Measurements from ENCODE around the gene ZFHX2.

Gene ZFHX2

GRCh38 chr14:23559010-23559925 lies 7.7 kb upstream of the ZFHX2 start:
- no peak for FAIRE-seq

DNA sequence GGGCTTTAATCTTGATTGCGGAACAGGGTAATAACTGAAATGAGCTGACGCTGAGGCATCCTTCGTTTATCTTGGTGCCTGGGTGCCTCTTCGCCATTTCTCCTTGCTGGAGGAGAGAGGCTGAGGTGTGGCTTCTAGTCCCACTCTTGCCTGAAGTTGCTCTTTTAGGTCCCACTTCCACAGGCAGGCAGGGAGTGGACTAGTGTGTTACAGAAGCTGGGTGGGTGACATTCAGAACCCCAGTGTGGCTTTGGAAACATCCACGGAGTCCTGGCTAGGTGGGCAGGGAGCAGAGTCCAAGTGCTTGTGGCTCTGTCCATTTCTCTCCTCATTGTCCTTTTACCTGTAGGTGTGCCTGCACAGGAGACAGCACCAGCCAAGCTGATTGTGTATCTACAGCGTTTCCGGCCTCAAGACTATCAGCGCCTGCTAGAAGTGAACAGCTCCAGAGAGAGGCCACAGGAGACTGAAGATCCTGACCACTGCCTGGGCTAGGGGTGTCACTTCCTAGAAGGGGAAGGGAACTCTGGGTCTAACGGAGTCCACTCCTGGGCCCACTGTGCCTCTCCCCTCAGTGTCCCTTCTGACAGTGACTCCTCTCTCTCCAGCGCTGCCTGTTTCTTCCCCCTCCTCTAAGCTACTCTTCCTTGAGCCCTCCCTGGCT lies 6.9 kb upstream of the ZFHX2 start:
- no peak for FAIRE-seq

DNA sequence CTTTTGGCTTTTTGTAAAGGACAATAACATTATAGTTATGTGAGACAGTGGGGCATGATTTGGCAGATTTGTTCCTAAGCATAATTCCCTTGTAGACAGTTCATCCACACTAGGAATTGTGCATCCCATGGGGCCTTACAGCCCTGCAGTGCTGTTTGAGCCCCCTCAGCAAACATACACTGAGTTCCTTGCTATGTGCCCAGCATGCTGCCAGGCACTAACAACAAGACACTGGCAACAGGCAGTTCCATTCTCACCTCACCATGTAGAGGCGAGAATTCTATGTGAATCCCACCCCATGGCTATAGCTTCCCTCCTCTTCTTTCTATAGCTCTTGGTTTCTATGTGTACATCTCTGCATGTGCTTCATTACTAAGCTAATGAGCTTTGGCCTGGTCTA lies 6.4 kb upstream of the ZFHX2 start:
- FAIRE-seq: no peak

- no peak for FAIRE-seq
Measured at GRCh38 chr14:23557521-23557920, 6.0 kb upstream of the ZFHX2 start.

- FAIRE-seq: no peak
Measured at GRCh38 chr14:23556700-23557440, 5.3 kb upstream of the ZFHX2 start.

- no peak for FAIRE-seq
Measured at GRCh38 chr14:23555882-23556699, 4.5 kb upstream of the ZFHX2 start, which contains the start of gene THTPA. Gene THTPA (plus strand): TSS chr14:23556271. CDS start chr14:23556758, 487 bp downstream.

- no peak for FAIRE-seq
Measured at GRCh38 chr14:23555533-23555881, 3.9 kb upstream of the ZFHX2 start.

DNA sequence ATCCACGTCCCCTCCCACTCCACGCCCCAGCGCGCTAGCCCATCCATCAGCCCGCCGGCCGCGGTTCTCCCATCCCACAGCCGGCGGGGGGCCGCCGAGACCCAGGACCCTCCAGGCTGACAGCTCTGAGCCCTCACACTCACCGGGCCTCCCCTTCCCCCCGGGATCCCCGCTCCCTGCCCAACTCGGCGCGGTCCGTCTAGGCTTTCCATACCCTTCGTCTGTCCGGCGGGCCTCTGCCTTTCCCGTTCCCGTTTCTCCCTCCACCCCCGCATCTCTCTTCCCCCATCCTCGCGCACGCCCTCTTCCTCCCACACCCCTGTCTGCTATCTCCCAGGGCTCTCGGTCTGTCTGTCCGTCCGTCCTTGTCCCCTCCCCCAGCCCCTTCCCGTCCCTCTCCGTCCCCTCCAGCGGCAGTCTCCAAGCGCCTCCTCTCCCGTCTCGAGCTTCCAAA lies 726 bp downstream of the ZFHX2 start:
- no peak for FAIRE-seq

DNA sequence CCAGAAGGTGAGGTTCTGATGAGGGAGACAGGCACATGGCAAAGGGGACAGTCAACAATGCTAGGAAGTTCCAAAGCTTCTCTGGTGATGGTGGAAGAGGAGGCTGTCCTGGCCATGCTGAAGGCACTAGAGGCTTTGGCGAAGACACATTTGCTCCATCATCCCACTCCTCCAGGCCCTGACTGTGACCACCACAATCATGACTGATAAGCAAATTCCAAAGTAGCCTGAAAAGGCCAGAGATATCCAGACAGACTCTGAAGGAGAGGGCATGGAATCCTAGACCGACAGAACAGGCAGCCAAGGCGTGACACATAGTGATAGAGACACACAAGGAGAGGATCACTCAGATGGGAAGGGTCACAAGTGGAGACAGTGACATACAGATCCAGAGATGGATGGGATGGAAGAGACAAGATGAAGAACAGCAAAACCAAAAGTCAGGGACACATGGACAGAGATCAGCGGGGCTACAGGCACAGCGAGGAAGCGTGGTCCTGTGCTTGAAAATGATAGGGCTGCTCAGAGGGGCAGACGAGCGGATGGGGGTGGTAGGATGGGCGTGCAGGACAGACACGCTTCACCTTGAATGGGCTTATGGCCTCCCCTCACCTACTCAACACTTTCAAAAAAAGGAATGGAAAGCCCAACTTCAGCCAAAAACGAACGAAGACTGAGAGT lies 1.3 kb downstream of the ZFHX2 start:
- no peak for FAIRE-seq

GRCh38 chr14:23548351-23549318 lies 2.9 kb downstream of the ZFHX2 start:
- no peak for FAIRE-seq

DNA sequence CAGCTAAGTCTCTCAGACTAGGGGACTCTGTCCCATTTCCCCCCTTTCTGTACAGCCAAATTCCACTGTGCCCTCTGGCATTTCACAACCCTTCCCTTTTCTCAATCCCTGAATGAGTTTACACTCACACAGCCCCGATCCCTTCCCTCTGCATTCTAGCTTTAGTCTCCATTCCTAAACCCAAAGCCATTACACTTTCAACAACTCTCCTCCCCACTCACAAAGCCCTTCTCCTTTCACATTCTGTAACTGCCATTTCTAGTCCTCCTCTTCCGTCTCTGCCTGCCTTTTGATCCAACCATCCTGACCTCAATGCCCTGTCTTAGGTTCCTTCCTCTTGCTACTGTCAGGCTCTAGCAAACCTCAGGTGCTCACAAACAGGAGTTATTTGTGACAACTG lies 3.6 kb downstream of the ZFHX2 start:
- no peak for FAIRE-seq

- FAIRE-seq: no peak
Measured at GRCh38 chr14:23546450-23547035, 5.0 kb downstream of the ZFHX2 start.

DNA sequence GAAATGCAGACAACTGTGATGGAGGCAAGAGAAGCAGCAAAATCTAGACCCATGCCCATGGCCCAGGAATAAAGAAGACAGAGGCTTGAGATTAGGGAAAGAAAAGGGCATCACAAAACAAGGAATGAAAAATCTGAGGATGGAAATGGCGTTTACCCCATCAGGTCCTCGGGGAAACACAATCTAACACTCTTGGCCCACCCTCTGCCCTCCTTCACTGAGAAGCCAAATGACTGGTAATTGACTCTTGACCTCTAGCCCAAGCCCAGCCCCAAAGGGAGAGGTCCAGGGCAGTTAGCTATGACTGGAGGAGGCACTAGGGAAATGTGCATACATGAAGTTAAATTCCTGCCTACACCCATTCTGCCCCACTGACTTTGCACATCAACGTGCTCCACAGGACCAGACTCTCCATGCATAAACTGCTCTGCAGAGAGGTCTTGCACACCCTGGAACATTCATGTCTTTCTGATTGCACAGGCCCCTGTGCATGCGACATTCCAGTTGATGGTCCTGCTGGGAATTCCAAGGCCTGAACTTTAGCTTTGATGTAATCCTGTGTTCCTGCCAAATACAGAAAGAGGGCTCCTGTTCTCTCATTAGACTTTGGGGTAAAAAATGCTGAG lies 5.7 kb downstream of the ZFHX2 start:
- no peak for FAIRE-seq

GRCh38 chr14:23544511-23545447 lies 6.8 kb downstream of the ZFHX2 start:
- no peak for FAIRE-seq

DNA sequence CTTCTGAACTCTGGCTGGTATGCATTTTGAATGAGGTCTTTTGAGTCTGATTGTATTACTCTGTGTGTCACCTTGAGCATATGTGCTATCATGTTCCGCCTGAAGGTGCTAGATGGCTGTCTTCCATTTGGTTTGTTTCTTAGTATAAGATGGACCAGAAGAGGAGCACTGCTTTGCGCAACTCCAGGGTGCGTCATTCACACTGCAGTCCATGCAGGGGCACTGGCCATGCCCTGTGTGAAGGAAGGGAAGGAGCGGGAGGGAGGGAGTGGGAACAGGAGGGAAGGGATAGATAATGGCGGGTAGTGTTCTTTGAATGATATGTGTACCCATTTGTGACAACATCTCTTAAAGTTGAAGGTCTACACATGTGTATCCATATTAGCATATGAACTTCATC lies 8.2 kb downstream of the ZFHX2 start:
- FAIRE-seq: no peak

DNA sequence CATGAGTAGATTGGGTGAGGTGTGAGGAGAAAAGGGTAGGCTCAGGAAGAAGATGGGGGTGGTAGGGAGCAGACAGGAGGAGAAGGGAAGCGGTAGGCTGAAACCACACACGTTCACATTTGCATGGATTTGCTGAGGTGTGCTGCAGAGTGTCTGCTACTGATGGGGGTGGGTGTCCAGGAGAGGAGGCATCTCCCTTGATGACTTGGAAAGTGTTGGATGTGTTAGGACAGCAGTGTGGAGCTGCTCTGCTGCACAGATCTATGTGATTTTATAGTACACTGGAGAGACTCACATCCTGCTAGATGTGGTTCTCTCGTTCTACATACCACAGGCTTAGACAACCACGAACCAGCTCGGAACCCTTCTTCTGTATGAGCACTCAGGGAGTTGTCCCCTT lies 9.3 kb downstream of the ZFHX2 start:
- FAIRE-seq: no peak

DNA sequence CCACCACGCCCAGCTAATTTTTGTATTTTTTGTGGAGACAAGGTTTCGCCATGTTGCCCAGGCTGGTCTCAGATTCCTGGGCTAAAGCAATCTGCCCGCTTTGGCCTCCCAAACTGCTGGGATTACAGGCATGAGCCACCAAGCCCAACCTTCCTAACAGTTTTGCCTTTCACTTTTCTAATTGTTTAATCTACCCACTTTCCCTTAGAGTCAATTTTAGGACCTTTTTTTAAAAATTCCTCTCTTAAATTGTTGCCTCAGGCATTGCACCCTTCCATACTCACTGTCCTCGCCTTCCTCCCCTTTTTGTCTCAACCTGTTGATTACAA lies 11.5 kb downstream of the ZFHX2 start:
- no peak for FAIRE-seq

DNA sequence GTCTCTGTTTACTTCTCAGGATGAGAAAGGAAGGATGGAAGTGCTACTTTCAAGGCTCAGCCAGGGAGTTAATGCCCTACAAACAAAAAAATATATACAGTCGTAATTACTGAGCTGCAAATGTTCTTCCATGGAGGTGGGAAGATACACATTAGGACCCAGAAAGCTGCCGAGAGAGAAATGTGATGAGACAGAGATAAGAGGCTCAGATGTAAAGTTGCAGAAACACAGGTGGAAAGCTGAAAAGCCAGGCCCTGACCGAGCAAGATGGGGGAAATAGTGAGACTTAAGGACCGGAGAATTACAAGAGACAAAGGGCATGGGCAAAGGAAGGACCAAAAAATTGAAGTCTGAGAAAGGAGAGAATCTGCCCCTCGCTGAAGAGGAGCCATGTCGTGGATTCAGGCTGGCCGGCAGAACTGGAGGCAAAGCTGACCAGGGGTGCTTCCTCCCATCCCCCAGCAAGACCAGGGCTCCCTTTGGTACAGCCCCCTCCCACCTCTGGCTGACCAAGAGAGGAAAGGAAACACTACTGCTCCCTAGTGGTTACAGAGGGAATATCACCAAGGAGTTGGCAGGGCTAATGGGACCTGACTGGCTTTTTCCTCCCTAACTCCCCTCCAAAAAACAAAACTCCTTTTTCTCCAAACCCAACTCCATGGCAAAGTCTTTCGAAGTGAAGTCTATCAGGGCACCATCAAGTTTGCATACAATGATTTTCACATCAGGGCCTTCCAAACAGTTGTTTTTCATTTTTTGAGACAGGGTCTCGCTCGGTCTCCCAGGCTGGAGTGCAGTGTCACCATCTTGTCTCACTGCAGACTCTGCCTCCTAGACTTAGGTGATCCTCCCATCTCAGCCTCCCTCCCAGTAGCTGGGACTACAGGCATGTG lies 12.1 kb downstream of the ZFHX2 start:
- no peak for FAIRE-seq
